Parathyroid adenoma (tissue), 2 donors: ENCODE data around the gene CIZ1.

Experiments
- H2AFZ ChIP-seq: fragments of 300-600 bp; sonication (generic); one replicate; pipeline ENCODE4 v1.7.0; 2017; ENCODE audit warnings: antibody characterized with exemption, mild to moderate bottlenecking
- H3K27ac ChIP-seq: fragments of 300-600 bp; sonication (generic); one replicate; pipeline ENCODE4 v1.7.0; 2017
- H3K27me3 ChIP-seq: fragments of 300-600 bp; sonication (generic); one replicate; pipeline ENCODE4 v1.7.0; 2017; ENCODE audit warnings: low read length; ENCODE audit not compliant: control insufficient read depth, insufficient read depth
- H3K36me3 ChIP-seq: fragments of 300-600 bp; sonication (generic); one replicate; pipeline ENCODE4 v1.7.0; 2017; ENCODE audit warnings: low read length; ENCODE audit not compliant: control insufficient read depth, insufficient read depth
- H3K4me1 ChIP-seq: fragments of 300-600 bp; sonication (generic); one replicate; pipeline ENCODE4 v1.7.0; 2017; ENCODE audit warnings: control low read depth
- H3K4me2 ChIP-seq: fragments of 300-600 bp; sonication (generic); one replicate; pipeline ENCODE4 v1.7.0; 2017; ENCODE audit warnings: low read length
- H3K4me3 ChIP-seq: fragments of 300-600 bp; sonication (generic); one replicate; pipeline ENCODE4 v1.7.0; 2017; ENCODE audit warnings: low read depth, low read length
- H3K79me2 ChIP-seq: fragments of 300-600 bp; sonication (generic); one replicate; pipeline ENCODE4 v1.7.0; 2017; ENCODE audit warnings: control low read depth
- H3K9ac ChIP-seq: fragments of 300-600 bp; sonication (generic); one replicate; pipeline ENCODE4 v1.7.0; 2017; ENCODE audit warnings: mild to moderate bottlenecking
- H3K9me3 ChIP-seq: fragments of 300-600 bp; sonication (generic); one replicate; pipeline ENCODE4 v1.7.0; 2017; ENCODE audit warnings: low read length; ENCODE audit not compliant: control insufficient read depth
- TF ChIP-seq, protein P1 (sequence below): fragments of 300-600 bp; sonication (generic); IDR thresholded peaks from one replicate; pipeline ENCODE4 v1.7.0; 2017; ENCODE audit warnings: antibody characterized with exemption, mild to moderate bottlenecking
- donor health status: primary hyperparathyroidism.

Gene CIZ1

DNA sequence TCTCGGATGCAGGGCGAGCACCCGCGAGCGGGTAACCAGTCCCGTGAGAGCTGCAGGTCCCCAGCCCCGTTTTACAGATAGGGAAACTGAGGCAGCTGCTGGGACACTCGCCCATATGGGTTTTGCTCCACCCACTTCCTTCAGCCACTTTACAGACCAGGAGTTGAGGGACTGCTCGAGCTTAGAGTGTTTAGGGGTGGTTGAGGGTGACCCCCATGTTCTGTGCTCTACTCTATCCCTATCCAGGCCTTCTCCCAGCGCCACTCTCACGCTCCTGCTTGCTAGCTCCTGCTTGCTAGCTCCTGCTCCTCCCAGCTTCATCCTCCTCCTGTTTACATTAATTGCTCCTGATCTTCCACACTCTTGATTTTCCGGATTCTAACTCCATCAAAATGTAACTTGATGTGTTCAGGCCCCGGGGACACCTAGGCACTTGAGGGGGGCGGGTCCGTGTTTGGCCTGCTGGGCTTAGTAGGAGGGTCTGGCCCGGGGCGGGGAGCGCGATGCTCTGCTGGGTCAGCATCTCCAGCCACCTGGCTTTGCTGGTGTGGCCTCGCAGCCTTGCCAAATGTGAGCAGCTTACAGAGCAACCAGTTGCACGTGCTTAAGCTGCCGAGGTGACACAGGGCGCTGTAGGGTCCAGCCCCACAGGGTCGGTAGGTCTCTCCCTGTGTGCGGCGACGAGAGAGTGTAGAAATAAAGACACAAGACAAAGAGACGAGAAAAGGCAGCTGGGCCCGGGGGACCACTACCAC lies 62.4 kb downstream of the CIZ1 start:
- Histone ChIP-seq H2AFZ (peak overlapping the region; percentile 96), H3K9ac (no peak overlapping the region), H3K4me2 (peak overlapping the region; percentile 100), H3K79me2 (no peaks in the 10 kb centered on the region), H3K27ac (no peak overlapping the region), H3K4me3 (peak overlapping the region; percentile 94), H3K27me3 (no peaks in the 10 kb centered on the region), H3K4me1 (no peaks in the 10 kb centered on the region), H3K36me3 (no peaks in the 10 kb centered on the region), H3K9me3 (no peaks in the 10 kb centered on the region)
- TF ChIP-seq, protein P1, sequence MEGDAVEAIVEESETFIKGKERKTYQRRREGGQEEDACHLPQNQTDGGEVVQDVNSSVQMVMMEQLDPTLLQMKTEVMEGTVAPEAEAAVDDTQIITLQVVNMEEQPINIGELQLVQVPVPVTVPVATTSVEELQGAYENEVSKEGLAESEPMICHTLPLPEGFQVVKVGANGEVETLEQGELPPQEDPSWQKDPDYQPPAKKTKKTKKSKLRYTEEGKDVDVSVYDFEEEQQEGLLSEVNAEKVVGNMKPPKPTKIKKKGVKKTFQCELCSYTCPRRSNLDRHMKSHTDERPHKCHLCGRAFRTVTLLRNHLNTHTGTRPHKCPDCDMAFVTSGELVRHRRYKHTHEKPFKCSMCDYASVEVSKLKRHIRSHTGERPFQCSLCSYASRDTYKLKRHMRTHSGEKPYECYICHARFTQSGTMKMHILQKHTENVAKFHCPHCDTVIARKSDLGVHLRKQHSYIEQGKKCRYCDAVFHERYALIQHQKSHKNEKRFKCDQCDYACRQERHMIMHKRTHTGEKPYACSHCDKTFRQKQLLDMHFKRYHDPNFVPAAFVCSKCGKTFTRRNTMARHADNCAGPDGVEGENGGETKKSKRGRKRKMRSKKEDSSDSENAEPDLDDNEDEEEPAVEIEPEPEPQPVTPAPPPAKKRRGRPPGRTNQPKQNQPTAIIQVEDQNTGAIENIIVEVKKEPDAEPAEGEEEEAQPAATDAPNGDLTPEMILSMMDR: no peak

DNA sequence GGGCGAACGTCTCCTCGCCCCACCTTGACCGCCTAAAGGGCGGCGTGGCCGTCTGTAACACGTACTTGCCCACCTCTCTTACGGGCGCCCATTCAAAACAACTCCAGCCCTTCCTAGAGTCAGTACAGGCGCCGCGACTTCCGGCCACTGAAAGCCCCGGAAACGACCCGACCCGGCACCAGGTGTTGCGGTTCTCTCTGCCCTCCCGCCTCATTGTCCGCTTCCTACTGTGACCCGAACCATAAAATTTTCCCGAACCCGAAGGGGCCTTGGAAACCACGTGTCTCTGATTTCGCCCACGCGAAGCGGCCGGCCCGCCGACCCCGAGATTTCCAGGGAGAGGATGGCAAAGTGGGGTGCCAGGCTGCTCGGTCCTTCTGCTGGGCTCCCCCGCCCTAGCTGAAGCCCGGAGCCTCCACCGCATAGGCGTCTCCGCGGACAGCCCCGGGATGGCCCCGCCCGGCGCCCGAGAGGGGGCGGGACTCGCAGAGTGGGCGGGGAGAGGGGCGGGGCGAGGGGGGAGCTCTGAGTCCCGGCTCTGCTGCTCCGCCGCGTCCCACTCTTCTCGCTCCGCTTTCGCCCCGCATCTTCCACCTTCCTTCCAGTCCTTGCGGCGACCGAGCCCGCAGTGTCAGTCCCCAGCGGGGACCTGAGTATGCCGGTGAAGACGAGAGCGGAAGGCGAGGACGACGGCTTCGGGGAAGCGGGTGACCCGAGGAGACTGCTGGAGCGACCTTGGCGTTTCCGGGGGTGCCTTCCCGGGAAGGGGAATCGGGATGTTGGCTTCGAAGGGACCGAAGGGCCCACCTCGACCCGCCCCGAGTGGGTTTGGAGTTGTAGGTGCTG lies 63.2 kb downstream of the CIZ1 start:
- TF ChIP-seq, protein P1: no peak
- Histone ChIP-seq H3K9ac (peak overlapping the region; percentile 55), H3K27me3 (no peaks in the 10 kb centered on the region), H3K27ac (peak overlapping the region; percentile 93), H3K4me1 (no peaks in the 10 kb centered on the region), H3K9me3 (no peaks in the 10 kb centered on the region), H2AFZ (peak overlapping the region; percentile 96), H3K4me2 (peak overlapping the region; percentile 100), H3K79me2 (no peaks in the 10 kb centered on the region), H3K4me3 (peak overlapping the region; percentile 94), H3K36me3 (no peaks in the 10 kb centered on the region)

DNA sequence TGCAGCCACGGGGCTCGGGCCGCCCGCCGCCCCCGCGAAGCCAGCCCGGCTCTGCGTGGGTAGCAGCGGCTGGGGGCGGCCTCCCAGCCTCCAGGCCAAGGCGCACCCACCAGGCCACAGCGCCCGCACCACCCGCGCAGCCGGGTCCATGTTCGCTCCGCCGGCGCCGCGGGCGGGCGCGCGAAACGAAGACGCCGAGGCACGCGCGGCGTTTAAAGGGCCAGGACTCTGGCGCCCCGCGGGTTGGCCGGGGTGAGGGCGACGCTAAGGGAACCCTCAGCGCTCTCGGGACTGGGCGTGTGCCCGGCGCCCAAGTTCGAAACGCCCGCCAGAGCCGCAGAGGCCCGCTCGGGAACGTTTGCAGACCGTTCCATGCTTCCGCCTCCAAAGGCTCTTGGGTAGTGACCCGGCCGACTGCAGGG lies 63.8 kb downstream of the CIZ1 start, which contains the start of gene PTGES2:
PTGES2 (minus strand) TSS at position 162 of the 422 bp plus-strand sequence; CDS start at position 150, 12 bp downstream.
- peak within 1 kb of the TSS; percentile 94 for H3K4me3 ChIP-seq
- H3K79me2 ChIP-seq: no peaks in the 10 kb centered on the region
- TF ChIP-seq, protein P1: no peak

DNA sequence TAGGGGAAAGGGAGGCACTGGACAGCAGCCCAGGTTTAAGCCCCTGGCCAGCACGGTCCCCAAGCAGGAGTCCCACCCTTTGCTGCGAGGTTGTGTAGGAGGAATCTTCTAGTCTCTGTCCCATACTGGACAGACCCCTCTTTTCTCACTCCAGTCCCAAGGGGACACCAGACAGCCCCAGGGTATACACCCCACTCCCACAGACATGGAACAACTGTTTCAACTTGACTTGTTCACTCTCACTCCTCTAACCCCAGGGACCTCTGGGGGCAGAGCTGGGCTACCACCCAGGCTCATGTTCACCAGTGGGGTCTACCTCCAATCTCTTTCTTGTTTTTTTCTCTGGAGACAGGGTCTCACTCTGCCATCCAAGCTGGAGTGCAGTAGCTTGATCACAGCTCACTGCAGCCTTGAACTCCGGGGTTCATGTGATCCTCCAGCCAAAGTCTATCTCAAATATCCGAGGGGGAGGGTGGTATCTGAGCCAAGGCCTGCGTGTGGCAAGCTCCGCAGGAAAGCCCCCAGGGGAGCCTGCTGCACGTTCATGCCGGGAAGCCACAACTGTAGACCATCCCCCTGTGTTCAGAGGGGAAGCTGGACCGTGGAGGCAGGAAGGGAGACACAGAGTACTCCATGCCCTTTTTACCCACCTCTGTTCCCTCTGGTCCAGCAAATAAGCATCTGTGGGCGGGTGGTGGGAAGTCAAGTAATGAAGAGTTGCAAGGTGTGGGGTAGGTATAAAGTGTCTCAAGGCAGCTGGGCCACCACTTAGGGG lies 65.6 kb downstream of the CIZ1 start:
- peak overlapping the region; percentile 5 for H3K4me3 ChIP-seq
- H3K4me2 ChIP-seq: peak overlapping the region; percentile 100
- H3K36me3 ChIP-seq: no peaks in the 10 kb centered on the region
- TF ChIP-seq, protein P1: no peak
- no peaks in the 10 kb centered on the region for H3K4me1 ChIP-seq
- H3K27ac ChIP-seq: no peak overlapping the region
- H3K27me3 ChIP-seq: no peaks in the 10 kb centered on the region
- H2AFZ ChIP-seq: no peak overlapping the region
- H3K79me2 ChIP-seq: no peaks in the 10 kb centered on the region
- H3K9me3 ChIP-seq: no peaks in the 10 kb centered on the region
- no peak overlapping the region for H3K9ac ChIP-seq

More for the DNA sequence above, 63.8 kb downstream of the CIZ1 start, which contains the start of gene PTGES2:
- Histone ChIP-seq H2AFZ (peak within 1 kb of the TSS; percentile 96), H3K9ac (peak within 1 kb of the TSS; percentile 55), H3K4me1 (no peaks in the 10 kb centered on the region), H3K27ac (peak within 1 kb of the TSS; percentile 93), H3K36me3 (no peaks in the 10 kb centered on the region), H3K27me3 (no peaks in the 10 kb centered on the region), H3K9me3 (no peaks in the 10 kb centered on the region), H3K4me2 (peak within 1 kb of the TSS; percentile 100)
